ENCODE measurements around the gene DPRX.
"Not testable (repeated sequence)": the region's sequence is repeated elsewhere in the genome, so short reads cannot be mapped to it uniquely, and the experiment has no call there.

Gene DPRX

GRCh38 chr19:53647350-53647749 is 15.6 kb downstream of the DPRX start:
- FAIRE-seq, result no peak

DNA sequence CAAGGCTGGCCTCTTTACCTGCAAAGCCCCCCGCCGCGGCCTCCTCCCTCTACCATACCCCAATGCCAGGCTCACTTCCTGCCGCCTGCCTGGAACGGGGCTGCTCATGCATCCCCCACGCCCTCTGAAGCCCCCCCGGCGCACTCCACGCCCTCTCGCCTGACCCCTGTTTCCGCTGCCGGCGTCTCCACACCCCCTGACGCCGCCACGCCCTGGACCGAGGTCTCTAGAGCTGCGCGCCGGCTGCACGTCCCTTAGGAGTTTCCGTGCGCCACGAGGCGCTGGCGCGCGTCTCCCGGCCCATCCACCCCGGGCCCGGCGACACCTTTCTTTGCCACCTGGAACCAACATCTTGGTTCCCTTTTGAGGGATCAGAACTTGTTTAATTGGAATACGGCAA is 16.0 kb downstream of the DPRX start:
- no peak for FAIRE-seq

- no peak for FAIRE-seq
Observed at GRCh38 chr19:53649746-53650593, 18.2 kb downstream of the DPRX start.

GRCh38 chr19:53652476-53652875 is 20.7 kb downstream of the DPRX start:
- FAIRE-seq, result no peak

- FAIRE-seq, result no peak
Observed at GRCh38 chr19:53655042-53655665, 23.4 kb downstream of the DPRX start.

DNA sequence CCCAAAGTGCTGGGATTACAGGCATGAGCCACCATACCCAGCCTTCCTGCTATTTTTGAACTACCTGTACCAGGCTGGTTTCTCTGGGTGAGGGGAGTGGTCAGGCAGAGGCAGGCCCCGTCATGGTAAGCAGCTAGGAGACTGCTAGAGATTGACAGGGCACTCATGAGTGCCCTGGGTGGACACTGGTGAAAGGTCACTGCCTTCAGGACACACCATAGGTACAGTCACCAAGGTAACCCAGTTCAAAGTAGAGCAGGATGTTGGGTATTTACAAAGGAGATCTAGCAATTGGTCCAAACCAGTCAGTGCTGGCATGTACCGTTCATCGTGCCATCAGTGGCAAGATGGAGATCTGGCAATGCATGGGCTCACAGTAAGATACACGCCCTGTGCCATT is 25.5 kb downstream of the DPRX start:
- no peak for FAIRE-seq

GRCh38 chr19:53657778-53658177 is 26.0 kb downstream of the DPRX start:
- no peak for FAIRE-seq

DNA sequence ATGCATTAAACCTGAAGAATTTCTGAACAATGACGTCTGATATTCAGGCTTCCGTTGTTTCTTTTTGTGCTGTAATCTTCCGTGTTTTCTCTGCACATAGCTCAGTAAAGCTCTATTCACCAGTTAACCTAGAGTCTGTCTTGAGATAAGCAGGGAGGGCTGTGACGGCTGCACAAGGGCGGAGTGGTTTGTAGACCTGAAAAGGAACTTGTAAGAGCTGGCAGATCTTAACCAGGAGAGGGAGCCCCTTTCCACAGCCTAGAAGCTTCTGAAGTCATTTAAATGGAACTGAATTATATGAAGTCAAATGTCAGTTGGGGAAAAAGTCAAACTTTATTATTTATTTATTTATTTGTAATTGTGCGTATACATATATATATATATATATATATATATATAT is 27.5 kb downstream of the DPRX start:
- FAIRE-seq, result no peak

DNA sequence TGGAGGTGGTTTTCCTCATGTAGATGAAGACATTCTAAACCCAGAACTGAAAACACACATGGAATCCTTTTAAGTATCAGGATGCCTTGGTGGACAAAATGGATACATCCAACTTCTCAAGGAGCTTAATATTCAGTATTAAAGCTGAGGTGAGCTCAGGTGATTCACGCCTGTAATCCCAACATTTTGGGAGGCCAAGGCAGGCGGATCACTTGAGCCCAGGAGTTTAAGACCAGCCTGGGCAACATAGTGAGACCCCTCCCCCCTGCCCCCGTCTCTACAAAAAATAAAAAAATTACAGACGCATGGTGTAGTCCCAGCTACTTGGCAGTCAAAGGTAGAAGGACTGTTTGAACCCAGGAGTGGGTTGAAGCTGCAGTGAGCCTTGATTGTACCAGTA is 28.8 kb downstream of the DPRX start:
- no peak for FAIRE-seq

GRCh38 chr19:53662209-53662608 is 30.4 kb downstream of the DPRX start:
- no peak for FAIRE-seq

DNA sequence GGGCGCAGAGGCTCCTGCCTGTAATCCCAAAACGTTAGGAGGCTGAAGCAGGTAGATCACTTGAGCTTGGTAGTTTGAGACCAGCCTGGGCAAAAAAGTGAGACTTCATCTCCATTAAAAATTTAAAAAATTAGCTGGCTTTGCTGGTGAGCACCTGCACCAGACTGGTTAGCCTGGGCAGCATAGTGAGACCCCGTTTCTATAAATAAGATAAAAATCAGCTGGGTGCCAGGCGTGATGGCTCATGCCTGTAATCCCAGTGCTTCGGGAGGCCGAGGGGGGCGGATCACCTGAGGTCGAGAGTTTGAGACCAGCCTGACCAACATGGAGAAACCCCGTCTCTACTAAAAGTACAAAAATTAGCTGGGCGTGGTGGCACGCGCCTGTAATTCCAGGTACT is 32.4 kb downstream of the DPRX start:
- FAIRE-seq, result no peak

- FAIRE-seq, result no peak
Observed at GRCh38 chr19:53664760-53665159, 33.0 kb downstream of the DPRX start.

DNA sequence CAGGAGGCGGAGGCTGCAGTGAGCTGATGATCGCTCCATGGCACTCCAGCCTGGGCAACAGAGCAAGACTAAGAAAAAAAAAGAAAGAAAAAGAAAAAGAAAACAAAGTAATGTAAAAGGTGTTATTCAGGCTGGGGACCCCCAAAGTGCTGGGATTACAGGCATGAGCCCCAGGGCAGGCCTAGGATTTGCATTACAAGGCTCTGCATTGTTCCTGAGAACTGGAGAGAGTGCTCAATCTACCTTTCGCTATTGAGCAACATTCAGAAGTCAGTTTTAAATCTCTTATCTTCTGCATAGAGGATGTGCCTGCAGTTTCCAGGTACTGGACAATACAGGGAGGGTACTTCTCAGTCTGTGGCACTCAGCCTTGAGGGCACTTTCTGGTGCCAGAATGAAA is 34.5 kb downstream of the DPRX start:
- not testable (repeated sequence) for FAIRE-seq

DNA sequence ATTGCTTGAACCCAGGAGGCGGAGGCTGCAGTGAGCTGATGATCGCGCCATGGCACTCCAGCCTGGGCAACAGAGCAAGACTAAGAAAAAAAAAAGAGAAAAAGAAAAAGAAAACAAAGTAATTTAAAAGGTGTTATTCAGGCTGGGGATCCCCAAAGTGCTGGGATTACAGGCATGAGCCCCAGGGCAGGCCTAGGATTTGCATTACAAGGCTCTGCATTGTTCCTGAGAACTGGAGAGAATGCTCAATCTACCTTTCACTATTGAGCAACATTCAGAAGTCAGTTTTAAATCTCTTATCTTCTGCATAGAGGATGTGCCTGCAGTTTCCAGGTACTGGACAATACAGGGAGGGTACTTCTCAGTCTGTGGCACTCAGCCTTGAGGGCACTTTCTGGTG is 37.0 kb downstream of the DPRX start:
- FAIRE-seq, result not testable (repeated sequence)

DNA sequence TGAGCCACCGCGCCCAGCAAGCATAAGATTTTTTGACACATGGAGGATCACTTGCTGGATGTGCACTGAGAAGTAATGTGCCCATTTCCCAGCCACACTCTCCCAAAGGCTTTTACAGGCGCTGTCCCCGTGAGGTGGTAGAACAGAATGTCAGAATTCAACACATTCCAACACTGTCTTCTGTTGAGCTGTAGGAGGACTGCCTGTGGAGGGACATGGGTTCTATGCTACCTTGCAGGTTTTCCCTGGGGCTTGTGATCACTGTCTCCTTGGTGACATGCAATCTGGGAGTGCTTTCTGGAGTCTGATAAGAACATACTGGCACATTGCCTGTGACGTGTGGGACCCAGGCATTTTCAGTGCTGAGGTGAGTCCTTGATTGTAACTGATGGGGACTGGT is 38.5 kb downstream of the DPRX start:
- FAIRE-seq, result no peak

- no peak for FAIRE-seq
Observed at GRCh38 chr19:53671663-53672062, 39.9 kb downstream of the DPRX start.

Measured in colon (tissue), 2 donors.